K562 (cell line): ENCODE data around the gene OSBPL3. TPM values are rescaled to one million over a fixed set of nuclear protein-coding genes. Genes with fewer than 3 reads are reported as not detected.

ENCODE experiments used
- ATAC-seq: fragments of 200-7000 bp; cut with Tn5 transposase; 3 replicates; pipeline ENCODE4 v1.9.1; 2020; ENCODE audit warnings: moderate library complexity
- BruUV-seq: library from RNA; stranded (reverse); fragments of 400-500 nt; replicated peaks from 2 replicates; lab custom pipeline; 2021; lab: Mats Ljungman, UMichigan
- CTCF ChIA-PET: fragments of 300-600 bp; formaldehyde crosslinking; extraction: SDS; loops from one replicate; lab custom pipeline; 2021; ENCODE audit warnings: low intra/inter-chr PET ratio; lab: Yijun Ruan, JAX
- POLR2A ChIA-PET: fragments of 300-600, 350-650 bp; sonication (Branson Sonifier 250); formaldehyde crosslinking; extraction: SDS; loops from one replicate; lab custom pipeline; 2021; ENCODE audit warnings: antibody characterized with exemption, inconsistent platforms; lab: Yijun Ruan, JAX
- DNase-seq, 4 experiments: peaks; one replicate each; pipeline versions ENCODE4 v3.0.0 to v3.0.0-alpha.2; 2011 to 2018; ENCODE audit warnings: low spot score in 3 of 4, mixed read lengths in 3 of 4; ENCODE audit errors: extremely low read depth in 1 of 4
- FAIRE-seq: peaks from 2 replicates; lab custom pipeline; 2011; peaks lifted over from hg19 to GRCh38; lab: Jason Lieb, UNC
- H2AFZ ChIP-seq: 2 replicates; pipeline ENCODE4 v1.6.0; 2011; ENCODE audit warnings: low read depth, low read length, control low read depth, inconsistent platforms
- H3K27ac ChIP-seq: fragments of 200-600 bp; 3 replicates; pipeline ENCODE4 v1.8.0; 2011; ENCODE audit warnings: low read depth, mild to moderate bottlenecking, control low read depth, inconsistent platforms, low read length, moderate library complexity, mixed read lengths; ENCODE audit errors: extremely low read depth
- H3K27me3 ChIP-seq, 2 experiments: fragments of 300-600 bp in 1 of 2; 2 replicates in 1 of 2; 3 replicates in 1 of 2; pipeline versions ENCODE4 v1.6.0 to v1.8.0; 2011; ENCODE audit warnings: inconsistent platforms in 2 of 2, low read length in 2 of 2, mild to moderate bottlenecking in 1 of 2, mixed read lengths in 1 of 2, moderate library complexity in 1 of 2; ENCODE audit not compliant: control insufficient read depth in 2 of 2, insufficient read depth in 2 of 2
- H3K36me3 ChIP-seq: fragments of 300-600 bp; 3 replicates; pipeline ENCODE4 v1.8.0; 2011; ENCODE audit warnings: mild to moderate bottlenecking, low read length, inconsistent platforms; ENCODE audit not compliant: control insufficient read depth, insufficient read depth
- H3K4me1 ChIP-seq, 2 experiments: fragments of 200-600 bp in 1 of 2; replicated peaks in 1 of 2; 2 replicates in 1 of 2; 3 replicates in 1 of 2; pipeline versions ENCODE4 v1.5.1 to v1.8.0; 2011; ENCODE audit warnings: inconsistent platforms in 2 of 2, low read length in 2 of 2, mild to moderate bottlenecking in 1 of 2, mixed read lengths in 1 of 2, moderate library complexity in 1 of 2; ENCODE audit not compliant: control insufficient read depth in 2 of 2, insufficient read depth in 2 of 2
- H3K4me2 ChIP-seq: 2 replicates; pipeline ENCODE4 v1.6.1; 2011; ENCODE audit warnings: low read length, control low read depth, inconsistent platforms, mixed read lengths; ENCODE audit not compliant: insufficient read depth
- H3K4me3 ChIP-seq: fragments of 200-600 bp; sonication (generic), shearing (Covaris generic); 2 replicates; pipeline ENCODE4 v1.5.1; 2016; ENCODE audit warnings: control low read depth, inconsistent platforms
- H3K79me2 ChIP-seq: fragments of 200-600 bp; 3 replicates; pipeline ENCODE4 v1.8.0; 2011; ENCODE audit warnings: low read length, inconsistent platforms; ENCODE audit not compliant: control insufficient read depth, insufficient read depth
- H3K9ac ChIP-seq, 2 experiments: 2 replicates each; pipeline versions ENCODE4 v1.6.0 to v1.6.1; 2011; ENCODE audit warnings: low read depth in 2 of 2, low read length in 2 of 2, control low read depth in 1 of 2, inconsistent platforms in 1 of 2, mild to moderate bottlenecking in 1 of 2, mixed read lengths in 1 of 2; ENCODE audit not compliant: insufficient read depth in 1 of 2
- H3K9me1 ChIP-seq: one replicate; pipeline ENCODE4 v1.6.0; 2011; ENCODE audit warnings: inconsistent platforms, mild to moderate bottlenecking, low read length, moderate library complexity; ENCODE audit not compliant: control insufficient read depth, insufficient read depth
- H3K9me3 ChIP-seq: replicated peaks from 2 replicates; pipeline ENCODE4 v1.5.1; 2011; ENCODE audit warnings: low read depth, low read length, inconsistent platforms; ENCODE audit not compliant: control insufficient read depth, insufficient read depth
- H4K20me1 ChIP-seq: replicated peaks from 2 replicates; pipeline ENCODE4 v1.6.1; 2011; ENCODE audit warnings: low read length, inconsistent platforms, mixed read lengths; ENCODE audit not compliant: control insufficient read depth, insufficient read depth
- ARID2 ChIP-seq: fragments of 450-650 bp; IDR thresholded peaks from 2 replicates; pipeline ENCODE4 v1.6.1; 2017; ENCODE audit warnings: antibody characterized with exemption, mild to moderate bottlenecking
- CEBPB ChIP-seq: fragments of 450-650 bp; IDR thresholded peaks from 2 replicates; pipeline ENCODE4 v1.6.1; 2016; ENCODE audit warnings: missing genetic modification characterization, missing compliant biosample characterization
- DMBX1 ChIP-seq: fragments of 250-450 bp; sonication (Bioruptor Pico); IDR thresholded peaks from 2 replicates; pipeline ENCODE4 v1.8.0; 2022; ENCODE audit warnings: inconsistent platforms, mild to moderate bottlenecking, moderate library complexity, borderline replicate concordance
- HES1 ChIP-seq: fragments of 450-650 bp; IDR thresholded peaks from 2 replicates; pipeline ENCODE4 v1.6.1; 2016; ENCODE audit warnings: low read depth, mild to moderate bottlenecking, moderate library complexity
- L3MBTL2 ChIP-seq: fragments of 450-650 bp; IDR thresholded peaks from 2 replicates; pipeline ENCODE4 v1.6.1; 2016; ENCODE audit warnings: mild to moderate bottlenecking, moderate library complexity
- MBD2 ChIP-seq: sonication (generic); IDR thresholded peaks from 2 replicates; pipeline ENCODE4 v1.6.1; 2016; ENCODE audit warnings: low read depth, borderline replicate concordance
- MITF ChIP-seq: IDR thresholded peaks from 2 replicates; pipeline ENCODE4 v1.6.1; 2014; ENCODE audit warnings: antibody characterized with exemption
- NFE2 ChIP-seq: IDR thresholded peaks from 2 replicates; pipeline ENCODE4 v1.6.1; 2014; ENCODE audit warnings: antibody characterized with exemption, low read depth
- TAF1 ChIP-seq: IDR thresholded peaks from 2 replicates; pipeline ENCODE4 v1.6.1; 2011; ENCODE audit warnings: mild to moderate bottlenecking, low read length, moderate library complexity; ENCODE audit not compliant: insufficient read depth, control insufficient read depth, severe bottlenecking; ENCODE audit errors: extremely low read depth
- TAF9B ChIP-seq: fragments of 450-650 bp; IDR thresholded peaks from 2 replicates; pipeline ENCODE4 v1.6.1; 2018; ENCODE audit warnings: mild to moderate bottlenecking; ENCODE audit not compliant: partially characterized antibody
- ZEB2 ChIP-seq: fragments of 450-650 bp; IDR thresholded peaks from 2 replicates; pipeline ENCODE4 v1.6.1; 2016
- ZFX ChIP-seq: sonication (generic); formaldehyde crosslinking; IDR thresholded peaks from 2 replicates; pipeline ENCODE4 v1.8.0; 2022; ENCODE audit warnings: mild to moderate bottlenecking, missing genetic modification reagents, moderate library complexity
- ZNF12 ChIP-seq: sonication (generic); formaldehyde crosslinking; IDR thresholded peaks from 2 replicates; pipeline ENCODE4 v1.4.0; 2020; ENCODE audit warnings: mild to moderate bottlenecking, missing genetic modification reagents
- ZNF445 ChIP-seq: fragments of 250-450 bp; sonication (Bioruptor Pico); IDR thresholded peaks from 2 replicates; pipeline ENCODE4 v1.4.0; 2020; ENCODE audit warnings: low read depth, mild to moderate bottlenecking, moderate library complexity
- ZNF583 ChIP-seq: fragments of 250-450 bp; sonication (Bioruptor Pico); IDR thresholded peaks from 2 replicates; pipeline ENCODE4 v1.4.0; 2020
- WGBS: fragments of 100-300 bp; shearing (Covaris generic); methylation state at CpG from one replicate; pipeline ENCODE4 v1.1.6; 2016; ENCODE audit warnings: low coverage, mixed read lengths; ENCODE audit not compliant: insufficient coverage; ENCODE audit errors: missing lambda C conversion rate; 5-methylcytosine and 5-hydroxymethylcytosine counted together
- in situ Hi-C: fragments of 300-500 bp; cut with MboI; formaldehyde crosslinking; loops from 4 replicates; pipeline ENCODE4 v1.15.0; 2018; ENCODE audit warnings: inconsistent platforms, mixed read lengths
- intact Hi-C: fragments of 100-400 bp; cut with micrococcal nuclease; formaldehyde crosslinking; loops from 2 replicates; pipeline ENCODE4 v1.14.2; 2022
- polyA plus RNA-seq, 8 experiments: library from polyadenylated mRNA; depleted of rRNA in 4 of 8; stranded (reverse) in 5 of 8; unstranded in 3 of 8; fragments of >200 nt; fragmentation: Nextera tagmentation in 2 of 8; fragmentation: Illumina TruSeq in 1 of 8; extraction: Ambion mirVana in 2 of 8; extraction: Trizol in 1 of 8; gene quantifications; 2 replicates each; pipeline versions ENCODE4 v1.2.1 to v1.2.3, GENCODE V29; 2011 to 2014; ENCODE audit warnings: inconsistent platforms in 1 of 8, missing spikeins in 1 of 8
- total RNA-seq, 7 experiments: library from RNA; depleted of rRNA in 6 of 7; stranded (reverse); fragments of >200 nt in 6 of 7; fragmentation: Illumina TruSeq in 2 of 7; extraction: Trizol in 2 of 7; gene quantifications; 2 replicates each; pipeline versions ENCODE4 v1.2.1 to v1.2.3, GENCODE V29; 2011 to 2021; ENCODE audit warnings: low replicate concordance in 1 of 7
- TF ChIP-seq, protein P1 (sequence below): fragments of 250-450 bp; sonication (Bioruptor Pico); IDR thresholded peaks from 2 replicates; pipeline ENCODE4 v1.4.0; 2020; ENCODE audit warnings: mild to moderate bottlenecking, moderate library complexity
- TF ChIP-seq, protein P2 (sequence below): fragments of 250-450 bp; sonication (Bioruptor Pico); IDR thresholded peaks from 2 replicates; pipeline ENCODE4 v1.8.0; 2022; ENCODE audit warnings: inconsistent platforms

The OSBPL3 gene
- total and polyA plus RNA-seq, 9 of the 15 experiments (the other 6 are each of a cell fraction or from before 2014, with no cell fraction given) = 4.8 to 37.2 (median 26.5) TPM

DNA sequence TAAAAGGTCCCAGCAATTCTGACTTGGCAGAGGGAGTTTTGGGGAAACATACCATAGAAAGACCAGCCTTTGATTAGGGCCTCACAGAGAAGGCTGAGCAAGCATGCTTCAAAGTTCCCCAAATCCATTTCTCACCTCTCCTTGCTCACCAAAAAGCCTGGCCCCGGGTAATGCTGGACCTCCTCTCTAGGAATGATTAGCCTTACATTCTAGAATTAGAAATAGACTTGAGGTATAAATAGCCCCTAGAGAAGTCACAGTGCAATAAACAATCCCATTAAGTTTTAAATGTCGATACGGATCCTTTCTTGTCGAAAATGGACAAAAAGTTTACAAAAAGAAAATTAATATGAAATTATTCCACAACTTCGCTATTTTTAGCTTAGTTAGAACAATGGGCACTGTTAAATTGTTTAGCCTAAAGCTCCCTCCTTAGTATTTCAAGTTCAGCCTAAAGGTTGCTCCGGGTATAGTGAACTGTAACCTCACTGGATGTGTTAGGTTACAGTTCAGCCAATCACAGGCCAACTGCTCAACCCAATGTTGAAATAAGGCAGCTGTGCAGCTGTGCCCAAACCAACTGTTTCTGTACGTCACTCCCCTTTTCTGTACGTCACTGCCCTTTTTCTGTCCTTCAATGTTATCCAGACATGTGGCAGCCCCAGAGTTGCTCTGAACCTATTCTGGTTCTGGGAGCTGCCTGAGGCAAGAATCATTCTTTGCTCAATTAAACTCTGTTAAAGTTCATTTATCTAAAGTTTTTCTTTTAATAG, 214.8 kb downstream of the OSBPL3 start:
- no TSS peak for BruUV-seq
- FAIRE-seq = no peak
- WGBS = 44% methylated on average over 8 of the region's 8 CpGs
- Histone ChIP-seq H3K9me3 (no peaks in the 10 kb centered on the region), H3K4me1 (peaks cover 3 to 29% of the 10 kb centered on the region in 2 experiments; a peak in 4 of 5 replicates), H3K4me2 (no peak overlapping the region), H3K9ac (no peak overlapping the region), H3K4me3 (no peak overlapping the region), H3K27me3 (no peaks in the 10 kb centered on the region), H4K20me1 (no peaks in the 10 kb centered on the region), H3K9me1 (no peaks in the 10 kb centered on the region), H3K27ac (no peak overlapping the region), H2AFZ (no peak overlapping the region), H3K36me3 (no peaks in the 10 kb centered on the region), H3K79me2 (no peaks in the 10 kb centered on the region)
- in situ Hi-C loops (no loop called here), intact Hi-C loops (no loop called here)
- ATAC-seq = peak; percentile 62
- ChIA-PET CTCF (no interaction called here), POLR2A (interaction anchor here (0.8 to 3.7 kb wide), 2 partner anchors 12 to 1176 kb away, joined by 3 to 20 read pairs; no protein-coding TSS in a partner anchor)
- DNase-seq = no peak
- TF ChIP-seq L3MBTL2 (peak; percentile 64), NFE2 (no peak), TAF9B (no peak), HES1 (no peak), CEBPB (tag) (no peak), ZEB2 (no peak), ZNF583 (no peak), ZFX (no peak), MITF (no peak), TAF1 (no peak), MBD2 (no peak), ZNF12 (CRISPR knock-in tag) (no peak), ZNF445 (CRISPR knock-in tag) (no peak), ARID2 (no peak), DMBX1 (no peak)
- TF ChIP-seq, protein P1, sequence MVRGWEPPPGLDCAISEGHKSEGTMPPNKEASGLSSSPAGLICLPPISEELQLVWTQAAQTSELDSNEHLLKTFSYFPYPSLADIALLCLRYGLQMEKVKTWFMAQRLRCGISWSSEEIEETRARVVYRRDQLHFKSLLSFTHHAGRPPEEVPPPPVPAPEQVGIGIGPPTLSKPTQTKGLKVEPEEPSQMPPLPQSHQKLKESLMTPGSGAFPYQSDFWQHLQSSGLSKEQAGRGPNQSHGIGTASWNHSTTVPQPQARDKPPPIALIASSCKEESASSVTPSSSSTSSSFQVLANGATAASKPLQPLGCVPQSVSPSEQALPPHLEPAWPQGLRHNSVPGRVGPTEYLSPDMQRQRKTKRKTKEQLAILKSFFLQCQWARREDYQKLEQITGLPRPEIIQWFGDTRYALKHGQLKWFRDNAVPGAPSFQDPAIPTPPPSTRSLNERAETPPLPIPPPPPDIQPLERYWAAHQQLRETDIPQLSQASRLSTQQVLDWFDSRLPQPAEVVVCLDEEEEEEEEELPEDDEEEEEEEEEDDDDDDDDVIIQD (CRISPR knock-in tag) = no peak
- TF ChIP-seq, protein P2, sequence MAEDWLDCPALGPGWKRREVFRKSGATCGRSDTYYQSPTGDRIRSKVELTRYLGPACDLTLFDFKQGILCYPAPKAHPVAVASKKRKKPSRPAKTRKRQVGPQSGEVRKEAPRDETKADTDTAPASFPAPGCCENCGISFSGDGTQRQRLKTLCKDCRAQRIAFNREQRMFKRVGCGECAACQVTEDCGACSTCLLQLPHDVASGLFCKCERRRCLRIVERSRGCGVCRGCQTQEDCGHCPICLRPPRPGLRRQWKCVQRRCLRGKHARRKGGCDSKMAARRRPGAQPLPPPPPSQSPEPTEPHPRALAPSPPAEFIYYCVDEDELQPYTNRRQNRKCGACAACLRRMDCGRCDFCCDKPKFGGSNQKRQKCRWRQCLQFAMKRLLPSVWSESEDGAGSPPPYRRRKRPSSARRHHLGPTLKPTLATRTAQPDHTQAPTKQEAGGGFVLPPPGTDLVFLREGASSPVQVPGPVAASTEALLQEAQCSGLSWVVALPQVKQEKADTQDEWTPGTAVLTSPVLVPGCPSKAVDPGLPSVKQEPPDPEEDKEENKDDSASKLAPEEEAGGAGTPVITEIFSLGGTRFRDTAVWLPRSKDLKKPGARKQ (CRISPR knock-in tag) = no peak
